ES-I3 (cell line): ENCODE results near the gene BCAS3.

ENCODE experiments used
- H3K36me3 ChIP-seq: 2 replicates; pipeline ENCODE4 v1.6.1; 2013; ENCODE audit warnings: mild to moderate bottlenecking, low read length, control low read depth, moderate library complexity; ENCODE audit not compliant: insufficient read depth
- H3K4me1 ChIP-seq: 2 replicates; pipeline ENCODE4 v1.6.1; 2013; ENCODE audit warnings: mild to moderate bottlenecking, control low read depth, low read length; ENCODE audit not compliant: insufficient read depth
- H3K9ac ChIP-seq: 2 replicates; pipeline ENCODE4 v1.6.1; 2013; ENCODE audit warnings: low read depth, mild to moderate bottlenecking, low read length, moderate library complexity
- H3K9me3 ChIP-seq: 2 replicates; pipeline ENCODE4 v1.6.1; 2013; ENCODE audit warnings: mild to moderate bottlenecking, low read length, moderate library complexity; ENCODE audit not compliant: control insufficient read depth, insufficient read depth

BCAS3 gene

DNA sequence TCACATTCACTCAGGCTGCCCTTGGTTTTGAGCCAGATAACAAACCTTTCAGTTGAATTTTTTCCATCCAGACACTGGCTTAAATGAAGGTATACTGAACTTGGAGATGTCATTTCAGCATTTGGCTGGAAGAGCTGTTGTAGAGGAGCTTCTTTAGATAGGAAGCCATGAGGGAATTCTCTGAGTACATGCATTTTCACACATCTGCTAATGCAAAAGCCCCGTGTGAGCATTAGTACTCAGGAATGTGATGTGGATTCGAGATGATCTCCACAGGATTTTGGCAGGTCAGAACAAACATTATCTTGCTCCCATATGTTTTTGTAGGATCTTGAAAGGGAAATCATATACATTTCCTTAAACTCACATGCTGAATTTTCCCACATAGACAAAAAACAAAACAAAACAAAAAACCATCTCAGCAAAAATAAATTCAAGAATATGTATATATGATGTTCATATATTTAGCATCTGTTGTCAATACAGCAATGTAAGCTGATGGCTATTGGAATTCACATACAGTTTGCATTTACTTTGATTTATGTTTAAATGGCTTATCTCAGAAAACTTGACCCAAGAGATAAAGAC lies 444.8 kb downstream of the BCAS3 start:
- Histone ChIP-seq H3K9ac (no peak overlapping the region), H3K36me3 (no peaks in the 10 kb centered on the region)

DNA sequence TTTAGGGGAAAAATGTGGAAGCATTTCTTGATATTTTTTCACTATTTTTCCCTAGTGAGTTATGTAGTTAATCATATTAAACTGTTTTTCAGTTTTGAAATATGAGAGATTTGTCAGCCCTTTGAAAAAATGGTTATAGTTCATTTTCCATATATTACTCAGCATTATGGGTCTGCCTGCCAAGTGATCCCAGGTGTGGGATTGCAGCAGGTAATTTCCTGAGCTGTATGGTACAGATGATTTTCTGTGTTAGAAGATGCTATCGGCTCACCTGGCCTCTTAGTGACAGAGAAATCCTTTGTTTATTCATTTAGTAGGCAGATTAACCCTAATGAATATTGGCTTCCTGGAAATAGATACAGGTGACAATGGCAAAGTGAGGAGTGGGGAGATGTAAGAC lies 446.9 kb downstream of the BCAS3 start:
- H3K9ac ChIP-seq, result no peak overlapping the region
- H3K9me3 ChIP-seq, result no peaks in the 10 kb centered on the region
- no peaks in the 10 kb centered on the region for H3K36me3 ChIP-seq
- H3K4me1 ChIP-seq, result 0 out of 2 replicates have a peak, but pooled peaks cover 4% of the 10 kb centered on the region

More for the DNA sequence above, 444.8 kb downstream of the BCAS3 start:
- Histone ChIP-seq H3K9me3 (no peaks in the 10 kb centered on the region), H3K4me1 (0 out of 2 replicates have a peak, but pooled peaks cover 4% of the 10 kb centered on the region)

DNA sequence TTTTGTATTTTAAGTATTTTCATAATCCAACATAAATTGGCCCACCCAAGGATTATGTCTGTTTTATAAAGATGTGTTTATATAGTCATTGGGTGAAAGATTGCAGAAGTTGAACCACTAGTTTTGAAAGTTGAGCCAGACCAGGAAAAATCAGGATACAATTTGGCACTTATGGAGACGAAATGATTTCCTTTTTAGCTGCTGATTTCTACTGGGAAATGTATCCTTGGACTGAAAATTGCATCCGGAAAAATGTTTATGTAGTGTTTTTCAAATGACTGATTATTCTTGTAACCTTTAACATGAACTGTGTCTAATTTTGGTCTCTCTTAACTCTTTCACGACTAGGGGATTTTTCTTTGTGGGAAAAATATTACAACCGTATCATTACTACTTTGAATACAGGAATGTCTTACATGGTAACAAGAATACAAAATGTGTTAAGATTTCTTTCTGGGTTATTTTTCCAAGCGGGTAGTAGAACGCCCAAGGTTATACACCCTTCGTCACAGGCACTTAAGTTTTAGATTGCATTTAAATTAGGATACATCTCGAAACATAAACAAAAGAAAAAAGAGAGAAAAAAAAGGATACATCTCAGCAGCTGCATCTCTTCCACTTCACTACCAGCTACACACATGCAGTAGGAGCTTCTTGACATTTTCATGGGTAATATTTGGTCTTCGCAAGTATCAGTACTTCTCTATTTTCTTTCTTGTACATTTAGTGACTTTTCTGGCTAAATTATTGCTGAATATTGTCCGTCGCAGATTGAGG lies 449.0 kb downstream of the BCAS3 start:
- Histone ChIP-seq H3K9ac (no peak overlapping the region), H3K9me3 (no peaks in the 10 kb centered on the region)

DNA sequence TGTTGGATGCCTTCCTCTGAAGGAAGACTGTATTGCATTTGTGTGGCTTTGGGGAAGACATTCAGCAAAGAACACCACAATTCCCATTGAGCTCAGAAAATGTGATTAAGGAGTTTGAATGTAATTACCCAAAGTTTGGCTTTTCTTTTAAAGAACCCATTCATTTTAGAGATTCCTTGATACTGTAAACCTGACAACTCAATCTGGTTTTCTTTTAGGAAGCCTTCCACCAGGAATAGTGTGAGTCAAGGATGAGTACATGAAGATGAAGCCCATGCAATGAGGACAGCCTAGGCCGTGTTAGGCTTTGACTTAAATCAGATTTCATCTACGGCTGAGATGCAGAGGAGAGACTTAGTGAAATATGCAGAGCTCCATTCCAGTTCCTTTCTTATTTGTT lies 450.3 kb downstream of the BCAS3 start:
- no peak overlapping the region for H3K9ac ChIP-seq
- no peaks in the 10 kb centered on the region for H3K9me3 ChIP-seq
- H3K36me3 ChIP-seq, result no peaks in the 10 kb centered on the region
- no peaks in the 10 kb centered on the region for H3K4me1 ChIP-seq

More for the DNA sequence above, 449.0 kb downstream of the BCAS3 start:
- Histone ChIP-seq H3K4me1 (0 out of 2 replicates have a peak, but pooled peaks cover 4% of the 10 kb centered on the region), H3K36me3 (no peaks in the 10 kb centered on the region)

DNA sequence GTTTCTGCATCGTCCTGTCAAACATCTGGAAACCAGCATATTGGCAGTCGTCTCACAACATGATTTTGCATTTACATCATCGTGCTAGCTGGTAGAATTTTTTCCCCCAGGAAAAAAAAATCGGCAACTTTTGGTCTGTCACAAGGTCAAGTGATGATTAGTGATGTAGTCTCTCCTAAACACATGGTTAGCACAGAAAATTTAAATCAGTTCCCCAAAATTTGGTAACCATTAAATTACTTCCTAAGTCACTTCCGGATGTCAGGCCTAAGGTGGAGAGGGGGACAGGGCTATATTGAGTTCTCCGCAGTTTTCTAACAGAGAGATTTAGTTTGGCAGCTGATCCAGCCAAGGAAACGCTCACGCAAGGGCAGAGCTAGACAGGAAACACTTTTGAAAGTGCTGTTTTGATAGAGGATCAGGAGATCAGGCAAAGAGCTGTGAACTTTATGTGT lies 451.0 kb downstream of the BCAS3 start:
- no peaks in the 10 kb centered on the region for H3K9me3 ChIP-seq
- H3K4me1 ChIP-seq, result no peaks in the 10 kb centered on the region
- no peaks in the 10 kb centered on the region for H3K36me3 ChIP-seq
- H3K9ac ChIP-seq, result no peak overlapping the region

DNA sequence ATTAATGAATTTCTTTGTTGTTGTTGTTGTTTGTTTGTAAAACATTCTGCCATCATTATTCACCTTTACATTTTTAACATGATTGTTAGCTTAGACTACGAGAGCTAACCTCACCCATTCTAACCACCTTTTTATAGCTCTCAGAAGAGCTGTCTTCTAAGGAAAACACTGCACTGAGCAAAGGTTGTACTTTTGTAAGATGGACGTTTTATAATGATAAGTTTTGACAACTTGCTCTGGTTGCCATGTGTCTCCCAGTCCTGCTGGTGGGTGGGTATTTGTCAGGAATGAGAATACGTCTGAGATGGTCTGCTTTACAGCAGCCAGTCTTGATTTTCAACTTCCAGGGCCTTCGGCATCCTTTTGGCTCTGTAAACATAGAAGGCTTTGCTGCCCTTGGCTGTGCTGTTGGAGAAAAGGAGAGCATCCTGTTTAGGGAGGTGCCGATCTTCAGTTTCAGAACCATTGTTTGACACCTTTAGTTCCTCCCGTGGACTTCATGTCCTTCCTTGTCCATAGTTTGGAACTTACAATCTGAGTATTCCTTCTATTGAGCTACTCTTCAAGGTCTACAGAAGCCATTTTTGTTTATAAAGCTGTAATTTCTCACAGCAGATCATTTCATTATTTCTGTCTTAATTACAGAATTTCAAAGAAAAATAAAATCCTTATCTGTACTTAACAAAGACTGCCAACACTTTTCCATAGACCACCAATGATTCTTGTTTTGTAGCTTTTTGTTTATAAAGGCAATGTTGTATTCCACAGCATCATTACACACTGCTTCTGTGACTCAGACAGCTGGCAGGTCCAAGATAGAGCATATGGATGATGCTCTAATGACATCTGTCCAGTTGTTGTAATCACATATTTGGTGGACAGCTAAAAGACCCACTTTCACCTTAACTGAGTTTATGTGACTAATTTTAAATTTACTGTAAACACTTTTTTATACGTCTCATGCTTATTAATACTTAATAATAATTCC lies 451.9 kb downstream of the BCAS3 start:
- Histone ChIP-seq H3K9me3 (no peaks in the 10 kb centered on the region), H3K9ac (no peak overlapping the region), H3K36me3 (no peaks in the 10 kb centered on the region), H3K4me1 (no peaks in the 10 kb centered on the region)

DNA sequence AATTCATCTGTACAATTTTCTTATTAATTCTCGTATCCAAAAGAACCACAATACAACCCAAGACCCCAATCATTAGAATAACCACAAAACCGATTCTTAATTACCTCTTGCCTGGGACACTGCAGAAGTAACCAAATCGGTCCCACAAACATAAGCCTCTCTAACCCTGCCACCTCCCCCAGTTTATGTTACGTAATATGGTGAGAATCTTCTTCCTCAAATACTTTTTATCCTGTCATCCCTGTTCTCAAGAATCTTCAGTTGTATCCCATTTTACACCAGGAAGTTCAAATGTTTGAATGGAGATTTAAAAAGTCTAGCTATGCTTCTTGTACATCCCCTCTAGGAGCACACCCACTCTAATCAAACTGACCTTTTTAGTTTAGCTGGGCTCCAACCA lies 452.7 kb downstream of the BCAS3 start:
- no peaks in the 10 kb centered on the region for H3K9me3 ChIP-seq
- no peaks in the 10 kb centered on the region for H3K4me1 ChIP-seq
- no peaks in the 10 kb centered on the region for H3K36me3 ChIP-seq
- H3K9ac ChIP-seq, result no peak overlapping the region

DNA sequence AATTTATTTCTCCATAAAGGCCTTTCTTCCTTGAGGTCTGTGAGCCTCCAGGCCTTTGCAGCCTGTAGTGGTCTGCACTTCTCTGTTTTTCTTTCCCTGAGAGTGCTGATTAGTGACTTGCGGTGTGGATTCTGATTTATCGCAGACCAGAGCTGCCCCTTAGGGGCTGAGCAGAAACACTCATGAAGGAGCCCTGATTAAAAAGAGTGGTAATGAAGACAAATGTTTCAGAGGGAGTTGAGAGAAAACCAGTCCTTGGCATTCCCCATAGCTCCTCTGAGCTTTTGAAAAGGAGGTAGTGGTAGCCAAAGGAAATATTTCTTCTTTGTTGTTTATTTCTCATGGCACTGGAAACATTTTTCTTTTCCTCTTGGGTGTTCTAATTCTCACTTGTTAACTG lies 453.9 kb downstream of the BCAS3 start:
- H3K9ac ChIP-seq, result no peak overlapping the region
- no peaks in the 10 kb centered on the region; the same call in 1 of the 2 replicates for H3K9me3 ChIP-seq
- H3K36me3 ChIP-seq, result no peaks in the 10 kb centered on the region
- no peaks in the 10 kb centered on the region for H3K4me1 ChIP-seq

DNA sequence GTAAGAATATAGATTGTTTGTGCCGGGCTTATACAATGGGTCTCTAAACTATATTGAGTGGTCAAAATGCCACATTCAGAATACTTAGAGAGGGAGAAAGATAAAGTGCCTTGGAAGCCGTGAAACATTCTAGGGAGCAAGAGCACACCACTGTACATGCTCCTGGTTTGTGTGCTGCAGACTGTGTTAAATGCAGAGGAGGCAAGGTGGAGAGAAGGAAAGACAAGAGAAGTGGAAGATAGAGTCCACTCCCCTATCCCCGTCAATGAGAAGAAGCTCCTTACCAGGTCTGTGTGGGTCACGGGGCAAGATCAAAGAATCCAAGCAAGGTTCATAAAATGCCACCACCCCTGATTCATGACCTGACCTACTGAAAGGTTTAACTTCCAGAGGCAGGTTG lies 454.9 kb downstream of the BCAS3 start:
- H3K9ac ChIP-seq, result no peak overlapping the region
- H3K9me3 ChIP-seq, result no peaks in the 10 kb centered on the region; the same call in 1 of the 2 replicates
- no peaks in the 10 kb centered on the region for H3K4me1 ChIP-seq
- no peaks in the 10 kb centered on the region for H3K36me3 ChIP-seq

DNA sequence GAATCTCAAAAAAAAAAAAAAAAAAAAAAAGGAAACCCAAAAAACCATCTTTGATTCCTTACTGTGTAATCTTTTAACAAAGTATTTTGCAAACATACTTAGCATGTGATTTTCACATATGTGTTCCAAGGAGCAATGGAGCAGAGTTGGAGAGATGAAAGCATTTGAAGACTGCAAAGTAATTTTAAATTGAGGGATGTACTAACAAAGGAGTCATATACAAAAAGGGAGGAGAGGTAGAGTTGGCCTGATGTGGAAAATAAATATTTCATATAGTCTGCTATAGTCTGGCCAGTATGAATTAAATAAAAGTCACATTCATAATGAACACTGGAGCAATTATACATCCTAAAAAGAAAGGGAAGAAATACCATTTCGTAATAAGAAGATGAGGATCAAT lies 456.2 kb downstream of the BCAS3 start:
- Histone ChIP-seq H3K36me3 (no peaks in the 10 kb centered on the region), H3K9me3 (no peaks in the 10 kb centered on the region; the same call in 1 of the 2 replicates), H3K9ac (no peak overlapping the region), H3K4me1 (no peaks in the 10 kb centered on the region)

DNA sequence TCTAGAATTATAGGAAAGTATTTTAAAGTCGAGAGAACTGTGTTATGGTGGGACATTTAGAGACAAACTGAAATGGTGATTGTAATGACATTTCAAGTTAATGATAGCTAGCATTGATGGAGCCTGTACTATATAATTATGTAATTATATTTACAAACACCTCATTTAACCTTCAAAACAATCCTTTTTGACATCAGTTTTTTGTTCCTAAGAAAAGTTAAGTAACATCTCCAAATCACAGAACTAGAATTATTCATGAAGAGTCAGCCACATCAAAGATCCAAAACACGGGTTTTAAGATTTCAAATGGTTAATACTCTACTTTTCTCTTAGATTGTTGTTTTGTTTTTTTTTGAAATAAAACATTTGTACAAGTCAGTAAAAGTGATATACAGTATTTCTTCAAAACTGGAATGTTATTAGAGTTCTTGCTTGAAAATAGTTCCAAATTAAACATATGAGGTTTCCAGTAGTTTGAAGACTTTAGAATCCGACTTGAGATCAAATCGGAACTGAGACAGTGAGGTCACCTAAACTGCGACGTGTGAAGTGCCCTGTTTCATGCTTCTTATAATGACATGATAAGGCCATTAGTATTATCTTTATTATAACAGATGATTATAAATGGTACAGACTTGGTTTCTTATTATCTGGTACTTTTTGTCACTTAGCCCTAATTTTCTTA lies 457.0 kb downstream of the BCAS3 start:
- H3K9me3 ChIP-seq, result no peaks in the 10 kb centered on the region; the same call in 1 of the 2 replicates
- no peaks in the 10 kb centered on the region for H3K4me1 ChIP-seq
- no peak overlapping the region for H3K9ac ChIP-seq
- no peaks in the 10 kb centered on the region for H3K36me3 ChIP-seq

DNA sequence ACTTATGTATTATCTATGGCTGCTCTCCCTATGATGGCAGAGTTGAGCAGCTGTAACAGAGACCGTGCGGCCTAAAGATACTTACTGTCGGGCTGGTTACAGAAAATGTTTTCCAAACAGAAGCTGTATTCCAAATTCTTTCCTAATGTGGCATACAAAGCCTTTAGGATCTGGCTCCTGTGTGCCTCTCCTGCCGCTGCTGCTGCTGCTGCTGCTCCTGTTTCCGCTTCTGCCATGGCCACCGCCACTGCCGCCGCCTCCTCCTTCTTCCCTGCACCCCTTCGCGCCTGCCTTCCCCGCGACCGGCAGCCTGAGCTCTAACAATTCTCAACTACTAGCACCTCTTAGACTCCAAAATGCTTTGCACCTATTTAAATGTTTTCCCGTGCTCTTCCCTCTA lies 458.1 kb downstream of the BCAS3 start:
- no peaks in the 10 kb centered on the region for H3K36me3 ChIP-seq
- no peaks in the 10 kb centered on the region for H3K4me1 ChIP-seq
- H3K9ac ChIP-seq, result no peak overlapping the region
- H3K9me3 ChIP-seq, result no peaks in the 10 kb centered on the region; the same call in 1 of the 2 replicates

DNA sequence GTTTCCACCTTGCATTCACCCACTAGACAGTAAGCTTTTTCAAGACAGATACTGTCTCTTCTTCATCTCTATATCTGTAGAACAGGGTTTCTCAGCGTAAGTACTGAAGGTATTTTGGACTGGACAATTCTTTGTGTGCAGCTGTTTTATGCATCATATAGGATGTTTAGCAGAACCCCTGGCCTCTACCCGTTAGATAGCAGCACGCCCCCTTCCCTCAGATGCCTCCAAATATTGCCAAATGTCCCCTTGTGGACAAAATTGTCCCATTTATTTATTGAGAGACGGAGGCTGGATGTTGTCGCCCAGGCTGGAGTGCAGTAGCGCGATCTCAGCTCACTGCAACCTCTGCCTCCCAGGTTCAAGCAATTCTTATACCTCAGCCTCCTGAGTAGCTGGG lies 458.6 kb downstream of the BCAS3 start:
- Histone ChIP-seq H3K36me3 (no peaks in the 10 kb centered on the region), H3K9me3 (no peaks in the 10 kb centered on the region; the same call in 1 of the 2 replicates), H3K9ac (no peak overlapping the region), H3K4me1 (no peaks in the 10 kb centered on the region)

DNA sequence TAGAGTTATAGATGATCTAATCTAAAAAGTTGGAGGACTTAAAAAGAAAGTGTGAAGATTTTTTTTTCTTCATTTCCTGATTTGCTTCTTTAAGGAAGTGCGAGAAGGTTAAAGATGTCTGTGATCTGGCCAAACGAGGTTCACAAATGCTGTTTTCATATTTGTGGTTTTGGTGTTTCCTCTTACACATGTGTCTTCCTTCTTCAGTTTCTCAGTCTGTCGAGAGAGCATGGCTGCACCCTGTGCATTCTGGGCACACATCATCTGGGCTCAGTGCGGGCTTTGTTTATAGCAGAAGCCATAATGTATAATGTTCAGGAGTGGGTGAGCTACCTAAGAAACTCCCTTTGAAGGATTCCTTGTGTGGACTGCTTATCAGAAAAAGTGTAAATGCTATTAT lies 461.6 kb downstream of the BCAS3 start:
- Histone ChIP-seq H3K36me3 (no peaks in the 10 kb centered on the region), H3K9me3 (no peaks in the 10 kb centered on the region; the same call in 1 of the 2 replicates), H3K4me1 (no peaks in the 10 kb centered on the region), H3K9ac (no peak overlapping the region)
